Vagina (tissue), 2 donors: Measurements from ENCODE around the gene MED14. TPM values are rescaled to one million over a fixed set of nuclear protein-coding genes. Genes with fewer than 3 reads are reported as not detected.

Experiments
- DNase-seq, 2 donors: peaks; one replicate each; pipeline ENCODE4 v3.0.0-alpha.2; 2017; ENCODE audit errors: extremely low spot score in 2 of 2
- H3K27ac ChIP-seq: fragments of 200-600 bp; sonication (generic); one replicate; pipeline ENCODE4 v1.5.1; 2019
- H3K27me3 ChIP-seq: fragments of 200-600 bp; sonication (generic); one replicate; pipeline ENCODE4 v1.5.1; 2019
- H3K36me3 ChIP-seq, 2 donors: fragments of 200-600 bp; sonication (generic); one replicate each; pipeline ENCODE4 v1.5.1; 2017 to 2019
- H3K4me1 ChIP-seq: fragments of 200-600 bp; sonication (generic); one replicate; pipeline ENCODE4 v1.5.1; 2019
- H3K4me3 ChIP-seq, 2 donors: fragments of 200-600 bp; sonication (generic); 1 replicate in 1 of 2; 2 replicates in 1 of 2; pipeline ENCODE4 v1.5.1; 2016 to 2019
- H3K9me3 ChIP-seq: fragments of 200-600 bp; sonication (generic); one replicate; pipeline ENCODE4 v1.5.1; 2019
- CTCF ChIP-seq, 3 experiments: fragments of 450-650 bp in 2 of 3; fragments of 200-600 bp in 1 of 3; sonication (generic) in 1 of 3; IDR thresholded peaks; one replicate each; pipeline ENCODE4 v1.5.1; 2017 to 2019; ENCODE audit warnings: antibody characterized with exemption in 3 of 3, mild to moderate bottlenecking in 2 of 3, moderate library complexity in 2 of 3
- POLR2A ChIP-seq, 2 donors: fragments of 450-650 bp; IDR thresholded peaks; one replicate each; pipeline ENCODE4 v1.6.1; 2017; ENCODE audit warnings: antibody characterized with exemption in 2 of 2, mild to moderate bottlenecking in 2 of 2, moderate library complexity in 2 of 2
- POLR2AphosphoS5 ChIP-seq, 2 donors: sonication (generic); formaldehyde crosslinking; IDR thresholded peaks; one replicate each; pipeline ENCODE4 v1.9.0; 2017; ENCODE audit warnings: antibody characterized with exemption in 2 of 2, mild to moderate bottlenecking in 2 of 2, low read depth in 1 of 2; ENCODE audit not compliant: insufficient read depth in 1 of 2
- intact Hi-C: fragments of 100-400 bp; cut with DNase I; formaldehyde crosslinking; loops from one replicate; pipeline ENCODE4 v1.15.1; 2023
- total RNA-seq: library from RNA; depleted of rRNA; stranded (reverse); fragments of >200 nt; gene quantifications from one replicate; pipeline ENCODE4 v1.2.3, GENCODE V29; 2016

The MED14 gene
- total RNA-seq, 1 donor from 2014 or later, result 36.3 TPM

- TF ChIP-seq POLR2A (IDR thresholded peaks at IDR 0.05) (no peak), POLR2AphosphoS5 (IDR thresholded peaks at IDR 0.05; ENCODE audit: insufficient read depth in 1 of 2, low read depth in 1 of 2) (no peak), CTCF (IDR thresholded peaks at IDR 0.05) (no peak)
- Histone ChIP-seq H3K4me1 (no peaks in the 10 kb centered on the region), H3K27ac (no peak overlapping the region), H3K36me3 (no peaks in the 10 kb centered on the region), H3K4me3 (no peak overlapping the region), H3K27me3 (no peaks in the 10 kb centered on the region), H3K9me3 (no peaks in the 10 kb centered on the region)
- DNase-seq, result no peak
- intact Hi-C loops, result no loop called here
Measured at GRCh38 chrX:40759374-40759773, 24.0 kb upstream of the MED14 start.

GRCh38 chrX:40757058-40757457 is 21.7 kb upstream of the MED14 start:
- Histone ChIP-seq H3K4me3 (no peak overlapping the region), H3K27me3 (no peaks in the 10 kb centered on the region), H3K9me3 (no peaks in the 10 kb centered on the region), H3K36me3 (no peaks in the 10 kb centered on the region), H3K4me1 (no peaks in the 10 kb centered on the region), H3K27ac (no peak overlapping the region)
- TF ChIP-seq CTCF (IDR thresholded peaks at IDR 0.05), result no peak
- TF ChIP-seq POLR2AphosphoS5 (IDR thresholded peaks at IDR 0.05; ENCODE audit: insufficient read depth in 1 of 2, low read depth in 1 of 2), result no peak
- TF ChIP-seq POLR2A (IDR thresholded peaks at IDR 0.05), result no peak
- intact Hi-C loops, result no loop called here
- no peak for DNase-seq

GRCh38 chrX:40755291-40756249 is 20.2 kb upstream of the MED14 start:
- Histone ChIP-seq H3K27ac (no peak overlapping the region), H3K4me3 (no peak overlapping the region), H3K9me3 (no peaks in the 10 kb centered on the region), H3K27me3 (no peaks in the 10 kb centered on the region), H3K36me3 (no peaks in the 10 kb centered on the region), H3K4me1 (no peaks in the 10 kb centered on the region)
- TF ChIP-seq POLR2A (IDR thresholded peaks at IDR 0.05) (no peak), CTCF (IDR thresholded peaks at IDR 0.05) (no peak), POLR2AphosphoS5 (IDR thresholded peaks at IDR 0.05; ENCODE audit: insufficient read depth in 1 of 2, low read depth in 1 of 2) (no peak)
- intact Hi-C loops, result no loop called here
- no peak for DNase-seq

- Histone ChIP-seq H3K4me3 (no peak overlapping the region), H3K36me3 (no peaks in the 10 kb centered on the region), H3K27ac (no peak overlapping the region), H3K4me1 (no peaks in the 10 kb centered on the region), H3K9me3 (no peaks in the 10 kb centered on the region), H3K27me3 (no peaks in the 10 kb centered on the region)
- DNase-seq, result no peak
- TF ChIP-seq CTCF (IDR thresholded peaks at IDR 0.05), result no peak
- no peak for TF ChIP-seq POLR2A (IDR thresholded peaks at IDR 0.05)
- TF ChIP-seq POLR2AphosphoS5 (IDR thresholded peaks at IDR 0.05; ENCODE audit: insufficient read depth in 1 of 2, low read depth in 1 of 2), result no peak
- intact Hi-C loops, result no loop called here
Measured at GRCh38 chrX:40749681-40750494, 14.5 kb upstream of the MED14 start.
